Endothelial cell of umbilical vein (primary cell): ENCODE results near the gene UBASH3A. TPM values are rescaled to one million over a fixed set of nuclear protein-coding genes. Genes with fewer than 3 reads are reported as not detected.

ENCODE experiments used
- BruUV-seq: library from RNA; stranded (reverse); fragments of 400-500 nt; replicated peaks from 2 replicates; lab custom pipeline; 2021; lab: Mats Ljungman, UMichigan
- CTCF ChIA-PET: fragments of 300-600, 350-600 bp; sonication (Branson Sonifier 250); formaldehyde crosslinking; loops from one replicate; lab custom pipeline; 2021; ENCODE audit warnings: antibody characterized with exemption, inconsistent platforms; lab: Charles Lee
- POLR2A ChIA-PET: fragments of 300-600, 350-600 bp; sonication (Branson Sonifier 250); formaldehyde crosslinking; loops from one replicate; lab custom pipeline; 2021; ENCODE audit warnings: antibody characterized with exemption, inconsistent platforms; lab: Charles Lee
- DNase-seq: peaks from one replicate; pipeline ENCODE4 v3.0.0-alpha.2; 2011; ENCODE audit warnings: low read depth, low spot score
- FAIRE-seq: peaks from 2 replicates; lab custom pipeline; 2011; peaks lifted over from hg19 to GRCh38; lab: Jason Lieb, UNC
- H2AFZ ChIP-seq: 2 replicates; pipeline ENCODE4 v1.6.0; 2012; ENCODE audit warnings: low read depth, low read length, control low read depth, inconsistent platforms
- H3K27ac ChIP-seq: 2 replicates; pipeline ENCODE4 v1.5.1; 2011; ENCODE audit warnings: low read depth, mild to moderate bottlenecking, control low read depth, low read length, moderate library complexity; ENCODE audit not compliant: insufficient read depth
- H3K27me3 ChIP-seq, 2 experiments: 2 replicates each; pipeline versions ENCODE4 v1.6.0 to v1.6.1; 2011; ENCODE audit warnings: low read length in 2 of 2, mixed read lengths in 1 of 2; ENCODE audit not compliant: control insufficient read depth in 2 of 2, insufficient read depth in 2 of 2
- H3K36me3 ChIP-seq, 2 experiments: 2 replicates in 1 of 2; 3 replicates in 1 of 2; pipeline ENCODE4 v1.5.1; 2011; ENCODE audit warnings: low read length in 2 of 2, mild to moderate bottlenecking in 1 of 2, moderate library complexity in 1 of 2; ENCODE audit not compliant: control insufficient read depth in 2 of 2, insufficient read depth in 2 of 2; ENCODE audit errors: extremely low read depth in 1 of 2
- H3K4me1 ChIP-seq: 3 replicates; pipeline ENCODE4 v1.5.1; 2011; ENCODE audit warnings: mild to moderate bottlenecking, low read length; ENCODE audit not compliant: control insufficient read depth, insufficient read depth; ENCODE audit errors: extremely low read depth
- H3K4me2 ChIP-seq: 2 replicates; pipeline ENCODE4 v1.6.1; 2011; ENCODE audit warnings: low read length, control low read depth, mixed read lengths; ENCODE audit not compliant: insufficient read depth
- H3K4me3 ChIP-seq, 3 experiments: fragments of 200-600 bp in 1 of 3; sonication (generic), shearing (Covaris generic) in 1 of 3; replicated peaks in 1 of 3; 2 replicates each; pipeline ENCODE4 v1.5.1; 2011 to 2016; ENCODE audit warnings: control low read depth in 3 of 3, low read length in 3 of 3, mild to moderate bottlenecking in 2 of 3, inconsistent platforms in 1 of 3, low read depth in 1 of 3, moderate library complexity in 1 of 3; ENCODE audit not compliant: insufficient read depth in 1 of 3
- H3K79me2 ChIP-seq: 2 replicates; pipeline ENCODE4 v1.6.0; 2012; ENCODE audit warnings: low read length, inconsistent platforms; ENCODE audit not compliant: control insufficient read depth, insufficient read depth
- H3K9ac ChIP-seq: replicated peaks from 2 replicates; pipeline ENCODE3; 2011; ENCODE audit warnings: low read length, control low read depth; ENCODE audit not compliant: insufficient read depth; ENCODE audit errors: extremely low read depth
- H3K9me1 ChIP-seq: replicated peaks from 3 replicates; pipeline ENCODE4 v1.6.0; 2011; ENCODE audit warnings: mild to moderate bottlenecking, low read length; ENCODE audit not compliant: control insufficient read depth, insufficient read depth; ENCODE audit errors: extremely low read depth
- H3K9me3 ChIP-seq: replicated peaks from 2 replicates; pipeline ENCODE4 v1.5.1; 2012; ENCODE audit warnings: low read length, inconsistent platforms; ENCODE audit not compliant: control insufficient read depth, insufficient read depth
- H4K20me1 ChIP-seq: replicated peaks from 2 replicates; pipeline ENCODE3; 2011; ENCODE audit warnings: mild to moderate bottlenecking, low read length; ENCODE audit not compliant: control insufficient read depth, insufficient read depth; ENCODE audit errors: extremely low read depth
- CTCF ChIP-seq, 2 donors: IDR thresholded peaks; 1 replicate in 1 of 2; 2 replicates in 1 of 2; pipeline ENCODE4 v1.5.1; 2011; ENCODE audit warnings: low read length in 2 of 2, mild to moderate bottlenecking in 2 of 2, moderate library complexity in 2 of 2, control low read depth in 1 of 2, inconsistent platforms in 1 of 2, low read depth in 1 of 2; ENCODE audit not compliant: insufficient read depth in 1 of 2; ENCODE audit errors: extremely low read depth in 1 of 2
- EZH2 ChIP-seq: IDR thresholded peaks from 2 replicates; pipeline ENCODE4 v1.6.1; 2012; ENCODE audit warnings: borderline replicate concordance, low read depth, mild to moderate bottlenecking, moderate library complexity, low read length, inconsistent platforms; ENCODE audit not compliant: severe bottlenecking
- FOS ChIP-seq: IDR thresholded peaks from 2 replicates; pipeline ENCODE4 v1.6.1; 2011; ENCODE audit warnings: mild to moderate bottlenecking, low read length, moderate library complexity, borderline replicate concordance; ENCODE audit not compliant: insufficient read depth
- GATA2 ChIP-seq: IDR thresholded peaks from 2 replicates; pipeline ENCODE4 v1.7.0; 2011; ENCODE audit warnings: low read depth, mild to moderate bottlenecking, moderate library complexity, mixed read lengths, low read length; ENCODE audit not compliant: insufficient read length, insufficient read depth
- JUN ChIP-seq: IDR thresholded peaks from 2 replicates; pipeline ENCODE4 v1.6.1; 2011; ENCODE audit warnings: borderline replicate concordance, low read depth; ENCODE audit not compliant: insufficient read length, insufficient read depth
- MAX ChIP-seq: IDR thresholded peaks from 2 replicates; pipeline ENCODE4 v1.6.1; 2011; ENCODE audit not compliant: insufficient read depth, insufficient read length
- MYC ChIP-seq: IDR thresholded peaks from one replicate; pipeline ENCODE4 v1.6.1; 2011; ENCODE audit warnings: mild to moderate bottlenecking, low read depth, low read length
- POLR2A ChIP-seq: IDR thresholded peaks from 2 replicates; pipeline ENCODE4 v1.6.1; 2012; ENCODE audit warnings: low read depth, mild to moderate bottlenecking, control low read depth, low read length
- POLR2AphosphoS5 ChIP-seq: IDR thresholded peaks from 2 replicates; pipeline ENCODE4 v1.6.1; 2012; ENCODE audit warnings: low read depth, mild to moderate bottlenecking, control low read depth, low read length, moderate library complexity; ENCODE audit not compliant: insufficient read depth
- dilution Hi-C: fragments of 300-500 bp; cut with MboI; formaldehyde crosslinking; loops from one replicate; pipeline ENCODE4 v1.15.0; 2019; ENCODE audit warnings: low sequenced_read_pairs; ENCODE audit not compliant: extremely low pct_ligation_motif_present
- intact Hi-C: fragments of 100-400 bp; cut with micrococcal nuclease; formaldehyde crosslinking; loops from one replicate; pipeline ENCODE4 v1.10.0; 2022
- polyA plus RNA-seq, 4 experiments: library from polyadenylated mRNA; depleted of rRNA in 3 of 4; stranded (reverse) in 3 of 4; unstranded in 1 of 4; fragments of >200 nt; gene quantifications; 2 replicates each; pipeline versions ENCODE4 v1.2.1 to v1.2.3, GENCODE V29; 2011 to 2012; ENCODE audit warnings: missing spikeins in 1 of 4
- total RNA-seq: library from RNA; stranded (reverse); gene quantifications from 2 replicates; pipeline ENCODE4 v1.2.3, GENCODE V29; 2021

UBASH3A gene
- total and polyA plus RNA-seq, 2 donors (not counting 3 experiments of a cell fraction or from before 2014, with no cell fraction given): not detected

- Histone ChIP-seq H3K4me3 (no peak overlapping the region), H3K27ac (no peak overlapping the region), H3K4me2 (no peak overlapping the region), H3K4me1 (no peaks in the 10 kb centered on the region), H4K20me1 (no peaks in the 10 kb centered on the region), H3K9ac (no peak overlapping the region), H3K36me3 (no peaks in the 10 kb centered on the region), H2AFZ (no peak overlapping the region), H3K79me2 (no peaks in the 10 kb centered on the region), H3K9me3 (no peaks in the 10 kb centered on the region), H3K27me3 (peaks cover 0 to 1% of the 10 kb centered on the region in 2 experiments), H3K9me1 (no peaks in the 10 kb centered on the region)
- POLR2A ChIA-PET: no interaction called here
- DNase-seq (no peak), FAIRE-seq (no peak)
- CTCF ChIA-PET: interaction anchor here (1.2 kb wide), 1 partner anchor 19 kb away, joined by 3 read pairs; no protein-coding TSS in a partner anchor
- intact Hi-C loops: no loop called here
- TF ChIP-seq GATA2 (no peak), EZH2 (no peak), MAX (no peak), POLR2A (no peak), CTCF (IDR thresholded peaks at IDR 0.05; ENCODE audit: extremely low read depth in 1 of 2, insufficient read depth in 1 of 2, low read depth in 1 of 2, low read length in 2 of 2) (no peak), JUN (no peak), MYC (no peak), FOS (no peak), POLR2AphosphoS5 (no peak)
- no TSS peak for BruUV-seq
- dilution Hi-C loops: no loop called here
Observed at GRCh38 chr21:42356650-42357049, 47.1 kb upstream of the UBASH3A start.
